ENCODE data around the gene KIDINS220. TPM values are rescaled to one million over a fixed set of nuclear protein-coding genes. Genes with fewer than 3 reads are reported as not detected.

Gene KIDINS220
- total and polyA plus RNA-seq, 2 of the 13 experiments (the other 11 are each of a cell fraction or from before 2014, with no cell fraction given): 25.2 to 32.3 TPM

DNA sequence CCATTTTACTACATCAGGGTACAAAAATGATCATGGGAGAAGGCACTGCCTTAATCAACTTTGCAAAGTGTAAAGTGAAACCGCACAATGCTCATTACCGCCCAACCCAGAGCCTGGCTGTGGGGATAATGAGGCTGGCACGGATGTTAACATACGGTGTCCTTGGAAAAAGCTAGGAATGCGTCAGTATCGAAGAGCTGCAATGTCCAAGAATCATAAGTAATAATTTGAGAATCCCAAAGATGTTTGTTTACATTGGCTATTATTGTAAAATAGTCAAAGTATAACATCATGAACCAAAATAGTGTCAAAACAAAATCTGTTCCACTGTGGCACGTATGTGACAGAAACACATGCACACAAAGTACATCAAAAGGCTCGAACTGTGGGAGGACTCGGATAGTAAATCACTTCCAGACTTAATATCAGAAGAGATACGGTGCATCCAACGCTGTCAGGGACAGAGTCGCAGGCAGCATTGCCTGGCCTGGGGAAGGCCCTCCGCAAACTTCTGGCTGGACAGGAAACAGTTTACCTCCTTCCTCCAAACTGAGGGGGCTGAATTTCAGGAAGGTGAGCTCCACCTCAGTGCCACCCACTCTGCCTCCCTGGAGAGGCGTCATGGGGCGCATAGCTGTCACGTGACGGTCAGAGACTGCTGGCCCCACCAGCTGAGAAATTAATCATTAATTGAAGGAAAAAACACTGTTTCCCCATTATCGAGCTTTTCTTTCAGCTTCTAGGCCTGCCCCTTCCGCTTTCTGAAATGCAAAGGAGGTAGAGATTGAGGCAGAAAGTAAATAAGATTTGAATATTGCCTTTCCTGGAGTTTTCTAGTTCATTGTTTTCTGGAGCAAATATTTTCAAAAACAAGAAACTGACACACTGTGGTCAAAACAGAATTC lies 157.3 kb downstream of the KIDINS220 start (continued):
- TF ChIP-seq STAG1 (CRISPR knock-in tag; IDR thresholded peaks at IDR 0.05) (peak; percentile 28), ZNF674 (CRISPR knock-in tag; IDR thresholded peaks at IDR 0.05; ENCODE audit: low read depth) (no peak; the same call in 1 of the 2 replicates), BCL6 (CRISPR knock-in tag; IDR thresholded peaks at IDR 0.05) (peak; percentile 86), GTF2F1 (IDR thresholded peaks at IDR 0.05; ENCODE audit: low read length) (peak; percentile 96), ZSCAN12 (CRISPR knock-in tag; IDR thresholded peaks at IDR 0.05) (no peak; the same call in 1 of the 2 replicates), YEATS2 (CRISPR knock-in tag; IDR thresholded peaks at IDR 0.05; ENCODE audit: borderline replicate concordance) (peak; percentile 53; the same call in 1 of the 2 replicates), ZNF468 (CRISPR knock-in tag; IDR thresholded peaks at IDR 0.05) (no peak), ZBTB38 (CRISPR knock-in tag; IDR thresholded peaks at IDR 0.05) (peak; percentile 81), HOXD1 (CRISPR knock-in tag; IDR thresholded peaks at IDR 0.05) (peak; percentile 40; the same call in 1 of the 2 replicates), ZNF569 (CRISPR knock-in tag; IDR thresholded peaks at IDR 0.05; ENCODE audit: borderline replicate concordance) (no peak), CCDC6 (CRISPR knock-in tag; IDR thresholded peaks at IDR 0.05) (peak; percentile 25; the same call in 1 of the 2 replicates), JUN (CRISPR knock-in tag; IDR thresholded peaks at IDR 0.05) (0 out of 2 replicates have a peak, but pooled peaks have one; percentile 60), MTA3 (CRISPR knock-in tag; IDR thresholded peaks at IDR 0.05) (no peak), ZNF724P (CRISPR knock-in tag; IDR thresholded peaks at IDR 0.05; ENCODE audit: borderline replicate concordance) (peak; percentile 79; the same call in 1 of the 2 replicates), ZNF275 (CRISPR knock-in tag; IDR thresholded peaks at IDR 0.05; ENCODE audit: borderline replicate concordance) (0 out of 2 replicates have a peak, but pooled peaks have one; percentile 46), NFKB2 (CRISPR knock-in tag; IDR thresholded peaks at IDR 0.05; ENCODE audit: borderline replicate concordance) (peak; percentile 64; the same call in 1 of the 2 replicates), MYC (CRISPR knock-in tag; IDR thresholded peaks at IDR 0.05; ENCODE audit: borderline replicate concordance) (peak; percentile 73; the same call in 1 of the 2 replicates), HDAC6 (IDR thresholded peaks at IDR 0.05; ENCODE audit: low read depth, low read length) (no peak; the same call in 1 of the 2 replicates), SCMH1 (CRISPR knock-in tag; IDR thresholded peaks at IDR 0.05; ENCODE audit: borderline replicate concordance) (no peak)
- TF ChIP-seq, protein P1, sequence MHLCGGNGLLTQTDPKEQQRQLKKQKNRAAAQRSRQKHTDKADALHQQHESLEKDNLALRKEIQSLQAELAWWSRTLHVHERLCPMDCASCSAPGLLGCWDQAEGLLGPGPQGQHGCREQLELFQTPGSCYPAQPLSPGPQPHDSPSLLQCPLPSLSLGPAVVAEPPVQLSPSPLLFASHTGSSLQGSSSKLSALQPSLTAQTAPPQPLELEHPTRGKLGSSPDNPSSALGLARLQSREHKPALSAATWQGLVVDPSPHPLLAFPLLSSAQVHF (CRISPR knock-in tag; IDR thresholded peaks at IDR 0.05): 0 out of 2 replicates have a peak, but pooled peaks have one; percentile 0
- TF ChIP-seq, protein P2, sequence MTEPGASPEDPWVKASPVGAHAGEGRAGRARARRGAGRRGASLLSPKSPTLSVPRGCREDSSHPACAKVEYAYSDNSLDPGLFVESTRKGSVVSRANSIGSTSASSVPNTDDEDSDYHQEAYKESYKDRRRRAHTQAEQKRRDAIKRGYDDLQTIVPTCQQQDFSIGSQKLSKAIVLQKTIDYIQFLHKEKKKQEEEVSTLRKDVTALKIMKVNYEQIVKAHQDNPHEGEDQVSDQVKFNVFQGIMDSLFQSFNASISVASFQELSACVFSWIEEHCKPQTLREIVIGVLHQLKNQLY (CRISPR knock-in tag; IDR thresholded peaks at IDR 0.05): peak; percentile 94
- TF ChIP-seq, protein P3, sequence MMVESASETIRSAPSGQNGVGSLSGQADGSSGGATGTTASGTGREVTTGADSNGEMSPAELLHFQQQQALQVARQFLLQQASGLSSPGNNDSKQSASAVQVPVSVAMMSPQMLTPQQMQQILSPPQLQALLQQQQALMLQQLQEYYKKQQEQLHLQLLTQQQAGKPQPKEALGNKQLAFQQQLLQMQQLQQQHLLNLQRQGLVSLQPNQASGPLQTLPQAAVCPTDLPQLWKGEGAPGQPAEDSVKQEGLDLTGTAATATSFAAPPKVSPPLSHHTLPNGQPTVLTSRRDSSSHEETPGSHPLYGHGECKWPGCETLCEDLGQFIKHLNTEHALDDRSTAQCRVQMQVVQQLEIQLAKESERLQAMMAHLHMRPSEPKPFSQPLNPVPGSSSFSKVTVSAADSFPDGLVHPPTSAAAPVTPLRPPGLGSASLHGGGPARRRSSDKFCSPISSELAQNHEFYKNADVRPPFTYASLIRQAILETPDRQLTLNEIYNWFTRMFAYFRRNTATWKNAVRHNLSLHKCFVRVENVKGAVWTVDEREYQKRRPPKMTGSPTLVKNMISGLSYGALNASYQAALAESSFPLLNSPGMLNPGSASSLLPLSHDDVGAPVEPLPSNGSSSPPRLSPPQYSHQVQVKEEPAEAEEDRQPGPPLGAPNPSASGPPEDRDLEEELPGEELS (CRISPR knock-in tag; IDR thresholded peaks at IDR 0.05): peak; percentile 93
- TF ChIP-seq, protein P4, sequence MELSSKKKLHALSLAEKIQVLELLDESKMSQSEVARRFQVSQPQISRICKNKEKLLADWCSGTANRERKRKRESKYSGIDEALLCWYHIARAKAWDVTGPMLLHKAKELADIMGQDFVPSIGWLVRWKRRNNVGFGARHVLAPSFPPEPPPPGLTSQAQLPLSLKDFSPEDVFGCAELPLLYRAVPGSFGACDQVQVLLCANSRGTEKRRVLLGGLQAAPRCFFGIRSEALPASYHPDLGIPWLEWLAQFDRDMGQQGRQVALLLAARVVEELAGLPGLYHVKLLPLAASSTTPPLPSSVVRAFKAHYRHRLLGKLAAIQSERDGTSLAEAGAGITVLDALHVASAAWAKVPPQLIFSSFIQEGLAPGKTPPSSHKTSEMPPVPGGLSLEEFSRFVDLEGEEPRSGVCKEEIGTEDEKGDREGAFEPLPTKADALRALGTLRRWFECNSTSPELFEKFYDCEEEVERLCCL (CRISPR knock-in tag; IDR thresholded peaks at IDR 0.05; ENCODE audit: borderline replicate concordance): no peak

Measured in HepG2 (cell line).